SH-SY5Y (cell line): ENCODE results near the gene PASK.

Experiments used
- GATA2 ChIP-seq: IDR thresholded peaks from 2 replicates; pipeline ENCODE4 v1.6.1; 2011; ENCODE audit warnings: mild to moderate bottlenecking, low read depth, low read length
- GATA3 ChIP-seq: IDR thresholded peaks from 2 replicates; pipeline ENCODE4 v1.6.1; 2011; ENCODE audit warnings: low read depth, mild to moderate bottlenecking, low read length, moderate library complexity

DNA sequence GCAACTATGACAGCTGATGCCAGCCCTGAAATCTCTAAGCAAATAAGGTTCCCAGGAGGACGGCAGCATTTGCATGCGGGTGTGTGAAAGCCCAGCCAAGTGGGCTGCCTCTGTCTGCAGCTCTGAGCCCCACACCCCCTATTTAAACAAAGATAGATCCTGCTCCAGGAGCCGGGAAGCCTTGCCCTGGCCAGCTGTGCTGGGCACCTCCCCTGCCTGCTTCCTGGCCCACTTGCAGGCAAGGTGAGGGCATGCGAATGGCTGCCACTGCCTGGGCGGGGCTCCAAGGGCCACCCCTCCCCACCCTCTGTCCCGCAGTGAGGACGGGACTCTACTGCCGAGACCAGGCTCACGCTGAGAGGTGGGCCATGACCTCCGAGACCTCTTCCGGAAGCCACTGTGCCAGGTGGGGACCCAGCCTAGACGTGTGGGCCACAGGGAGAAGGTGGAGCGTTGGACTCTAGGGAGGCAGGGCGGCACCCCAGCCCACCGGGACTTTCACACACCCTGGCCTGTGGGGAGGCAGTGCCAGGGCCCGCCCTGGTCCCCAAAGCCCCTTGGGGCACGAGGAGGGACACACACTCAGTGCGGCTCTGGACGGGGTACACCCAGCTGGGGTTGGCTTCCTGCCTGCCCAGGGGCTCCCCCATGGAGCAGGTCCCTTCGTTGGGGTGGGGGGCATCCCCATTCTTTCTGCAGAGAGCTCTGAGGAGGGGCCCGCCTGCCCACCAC is 39.3 kb upstream of the PASK start, which contains the start of gene ANO7:
- no peak for TF ChIP-seq GATA2
- no peak for TF ChIP-seq GATA3
